SHP77 (cell line): ENCODE results near the gene WWC2.

Experiments used
- DNase-seq, 2 experiments: peaks; one replicate each; lab custom pipeline; 2025; lab: John Stamatoyannopoulos, UW

Gene WWC2

GRCh38 chr4:183098723-183099536, at the start of gene WWC2:
WWC2 (plus strand) TSS chr4:183099257; CDS start chr4:183099492, 235 bp downstream.
- peak in 1 of 2 experiments; percentile 62 for DNase-seq

- DNase-seq: no peak
These were observed 45.4 kb upstream of the WWC2 start for GRCh38 chr4:183053681-183054080.

- DNase-seq: no peak
These were observed 41.8 kb upstream of the WWC2 start for GRCh38 chr4:183057255-183057654.

GRCh38 chr4:183059797-183060196, 39.3 kb upstream of the WWC2 start:
- DNase-seq: no peak

- DNase-seq: no peak
These were observed 30.6 kb upstream of the WWC2 start for GRCh38 chr4:183068502-183068901.

- DNase-seq: no peak
These were observed 27.8 kb upstream of the WWC2 start for GRCh38 chr4:183071222-183071621.

- no peak for DNase-seq
These were observed 26.9 kb upstream of the WWC2 start for GRCh38 chr4:183072176-183072575.

- DNase-seq: no peak
These were observed 25.3 kb upstream of the WWC2 start for GRCh38 chr4:183073838-183074145.

GRCh38 chr4:183074288-183074990, 24.6 kb upstream of the WWC2 start:
- DNase-seq: no peak

GRCh38 chr4:183078634-183079033, 20.4 kb upstream of the WWC2 start:
- no peak for DNase-seq

GRCh38 chr4:183080372-183081115, 18.5 kb upstream of the WWC2 start:
- no peak for DNase-seq

- no peak for DNase-seq
These were observed 18.0 kb upstream of the WWC2 start for GRCh38 chr4:183081116-183081469.

GRCh38 chr4:183082053-183082452, 17.0 kb upstream of the WWC2 start:
- no peak for DNase-seq

GRCh38 chr4:183094393-183095198, 4.5 kb upstream of the WWC2 start:
- no peak for DNase-seq

GRCh38 chr4:183095199-183095512, 3.9 kb upstream of the WWC2 start:
- DNase-seq: no peak

GRCh38 chr4:183096276-183096965, 2.6 kb upstream of the WWC2 start:
- no peak for DNase-seq

- no peak for DNase-seq
These were observed 1.6 kb upstream of the WWC2 start for GRCh38 chr4:183097231-183098018.

- DNase-seq: no peak
These were observed 886 bp upstream of the WWC2 start for GRCh38 chr4:183098019-183098722.

GRCh38 chr4:183099537-183100297, 660 bp downstream of the WWC2 start:
- DNase-seq: no peak

GRCh38 chr4:183100298-183100599, 1.2 kb downstream of the WWC2 start:
- DNase-seq: no peak
